WI38 (cell line): ENCODE measurements around the gene FBXO47.

Source experiments
- H3K4me3 ChIP-seq: 2 replicates; pipeline ENCODE4 v1.5.1; 2011; ENCODE audit warnings: low read depth, mild to moderate bottlenecking, control low read depth, low read length
- TF ChIP-seq, protein P1 (sequence below): IDR thresholded peaks from 2 replicates; pipeline ENCODE4 v1.5.1; 2012; ENCODE audit warnings: low read depth, mild to moderate bottlenecking, control low read depth, low read length

Gene FBXO47

DNA sequence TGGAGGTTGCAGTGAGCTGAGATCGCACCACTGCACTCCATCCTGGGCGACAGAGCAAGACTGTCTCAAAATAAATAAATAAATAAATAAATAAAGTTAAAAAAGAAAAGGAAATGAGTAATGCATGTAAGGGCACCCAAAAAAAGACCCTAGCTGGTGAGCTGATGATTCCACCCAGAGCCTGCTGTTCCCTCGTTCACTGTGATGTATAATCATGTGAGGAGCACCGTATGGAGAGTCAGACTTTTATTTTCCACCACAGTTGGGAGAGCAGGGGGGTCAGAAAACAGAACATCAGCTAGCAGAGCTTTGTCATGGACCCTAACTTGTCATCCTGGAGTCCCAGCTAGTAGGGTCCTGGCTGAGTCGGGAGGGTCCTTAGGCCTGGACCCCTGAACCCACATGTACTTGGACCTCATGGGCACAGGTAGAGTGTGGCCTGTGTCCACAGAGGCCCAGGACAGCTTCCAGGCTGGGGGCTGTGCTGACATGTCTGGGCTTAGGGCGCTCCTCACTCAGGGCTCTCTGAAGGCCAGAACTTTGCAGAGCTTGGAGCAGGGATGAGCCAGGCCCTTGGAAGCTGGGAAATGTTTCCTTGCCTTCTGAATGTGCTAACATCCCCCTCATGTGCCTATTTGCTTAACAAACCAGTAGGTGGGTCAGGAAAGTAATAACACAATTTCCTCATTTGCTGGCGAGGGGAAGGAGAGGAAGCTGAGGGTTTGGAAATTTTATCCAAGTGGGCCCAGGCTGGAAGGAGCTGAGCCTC is 60.6 kb downstream of the FBXO47 start:
- no peak overlapping the region for H3K4me3 ChIP-seq
- TF ChIP-seq, protein P1, sequence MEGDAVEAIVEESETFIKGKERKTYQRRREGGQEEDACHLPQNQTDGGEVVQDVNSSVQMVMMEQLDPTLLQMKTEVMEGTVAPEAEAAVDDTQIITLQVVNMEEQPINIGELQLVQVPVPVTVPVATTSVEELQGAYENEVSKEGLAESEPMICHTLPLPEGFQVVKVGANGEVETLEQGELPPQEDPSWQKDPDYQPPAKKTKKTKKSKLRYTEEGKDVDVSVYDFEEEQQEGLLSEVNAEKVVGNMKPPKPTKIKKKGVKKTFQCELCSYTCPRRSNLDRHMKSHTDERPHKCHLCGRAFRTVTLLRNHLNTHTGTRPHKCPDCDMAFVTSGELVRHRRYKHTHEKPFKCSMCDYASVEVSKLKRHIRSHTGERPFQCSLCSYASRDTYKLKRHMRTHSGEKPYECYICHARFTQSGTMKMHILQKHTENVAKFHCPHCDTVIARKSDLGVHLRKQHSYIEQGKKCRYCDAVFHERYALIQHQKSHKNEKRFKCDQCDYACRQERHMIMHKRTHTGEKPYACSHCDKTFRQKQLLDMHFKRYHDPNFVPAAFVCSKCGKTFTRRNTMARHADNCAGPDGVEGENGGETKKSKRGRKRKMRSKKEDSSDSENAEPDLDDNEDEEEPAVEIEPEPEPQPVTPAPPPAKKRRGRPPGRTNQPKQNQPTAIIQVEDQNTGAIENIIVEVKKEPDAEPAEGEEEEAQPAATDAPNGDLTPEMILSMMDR = no peak

DNA sequence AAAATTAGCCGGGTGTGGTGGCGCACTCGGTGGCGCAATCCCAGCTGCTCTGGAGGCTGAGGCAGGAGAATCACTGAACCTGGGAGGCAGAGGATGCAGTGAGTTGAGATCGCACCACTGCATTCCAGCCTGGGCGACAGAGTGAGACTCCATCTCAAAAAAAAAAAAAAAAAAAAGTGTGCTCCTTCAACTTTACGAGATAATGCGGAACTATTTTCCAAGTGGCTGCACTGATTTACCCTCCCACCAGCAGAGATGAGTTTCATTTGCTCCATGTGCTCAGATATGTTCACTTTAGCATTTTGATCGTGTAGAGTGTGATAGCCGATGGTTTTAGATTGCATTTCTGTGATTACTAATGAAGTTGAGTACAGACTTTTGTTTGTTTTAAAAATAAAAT is 61.8 kb downstream of the FBXO47 start:
- no peak overlapping the region for H3K4me3 ChIP-seq
- TF ChIP-seq, protein P1 = no peak

DNA sequence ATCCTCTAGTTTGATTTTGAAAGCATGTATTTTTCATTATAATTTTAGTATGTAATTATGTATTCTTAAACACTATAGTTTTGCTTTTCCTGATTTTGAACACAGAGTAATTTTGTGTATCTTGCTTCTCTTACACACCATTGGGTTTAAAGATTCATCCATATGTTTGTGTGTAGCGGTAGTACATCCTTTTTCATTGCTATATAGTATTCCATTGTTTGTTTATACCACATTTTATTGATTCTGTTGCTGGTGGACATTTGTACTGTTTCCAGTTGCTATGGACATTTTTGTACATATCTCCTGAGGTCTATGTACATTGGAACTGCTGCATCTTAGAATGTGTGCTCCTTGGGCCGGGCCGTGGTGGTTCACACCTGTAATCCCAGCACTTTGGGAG is 62.3 kb downstream of the FBXO47 start:
- no peak overlapping the region for H3K4me3 ChIP-seq
- TF ChIP-seq, protein P1 = no peak

DNA sequence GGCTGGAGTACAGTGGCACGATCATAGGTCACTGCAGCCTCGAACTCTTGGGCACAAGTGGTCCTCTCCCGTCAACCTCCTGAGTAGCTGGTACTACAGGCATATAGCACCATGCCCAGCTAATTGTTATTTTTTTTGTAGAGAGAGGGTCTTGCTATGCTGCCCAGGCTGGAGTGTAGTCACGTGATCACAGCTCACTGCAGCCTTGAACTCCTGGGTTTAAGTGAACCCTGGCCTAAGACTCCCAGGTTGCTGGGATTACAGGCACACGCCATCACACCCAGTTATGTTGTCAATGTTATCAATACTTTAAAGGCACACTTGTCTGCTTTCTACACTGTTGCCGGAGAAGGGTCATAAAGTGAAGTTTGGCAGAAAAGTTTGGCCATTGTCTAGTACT is 63.8 kb downstream of the FBXO47 start:
- H3K4me3 ChIP-seq = no peak overlapping the region
- TF ChIP-seq, protein P1 = no peak

DNA sequence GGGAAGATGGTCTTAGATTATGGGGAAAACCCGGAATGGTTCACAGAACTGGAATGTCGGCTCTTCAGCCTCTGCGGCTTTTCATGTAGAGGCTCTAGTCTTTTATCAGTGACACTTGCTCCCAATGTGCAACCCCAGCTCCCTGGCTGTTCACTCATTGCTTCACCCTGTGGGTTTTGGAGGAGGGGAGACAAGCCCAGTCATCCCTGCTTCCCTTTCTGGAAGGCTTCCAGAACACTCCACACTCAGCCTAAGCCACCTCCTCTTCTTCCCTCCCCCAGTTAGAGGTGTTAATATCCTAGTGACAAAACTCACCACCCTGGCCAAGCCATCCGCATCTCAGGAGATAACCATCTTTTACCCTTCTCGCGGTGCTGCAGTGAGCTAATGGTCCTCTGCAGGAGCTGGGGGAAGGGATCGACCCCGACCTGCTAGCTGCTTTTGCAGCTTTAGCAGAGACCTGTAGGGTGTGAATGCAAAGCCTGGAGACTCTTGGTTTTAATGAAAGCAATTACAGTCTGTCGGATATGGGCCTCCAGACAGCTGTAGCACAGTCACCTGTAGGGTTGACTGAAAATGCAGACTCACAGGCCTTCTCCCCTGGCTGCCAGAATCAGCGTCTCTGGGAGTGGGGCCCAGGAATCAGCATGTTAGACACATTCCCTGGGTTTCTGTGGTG is 66.1 kb downstream of the FBXO47 start:
- TF ChIP-seq, protein P1 = no peak
- no peak overlapping the region for H3K4me3 ChIP-seq

DNA sequence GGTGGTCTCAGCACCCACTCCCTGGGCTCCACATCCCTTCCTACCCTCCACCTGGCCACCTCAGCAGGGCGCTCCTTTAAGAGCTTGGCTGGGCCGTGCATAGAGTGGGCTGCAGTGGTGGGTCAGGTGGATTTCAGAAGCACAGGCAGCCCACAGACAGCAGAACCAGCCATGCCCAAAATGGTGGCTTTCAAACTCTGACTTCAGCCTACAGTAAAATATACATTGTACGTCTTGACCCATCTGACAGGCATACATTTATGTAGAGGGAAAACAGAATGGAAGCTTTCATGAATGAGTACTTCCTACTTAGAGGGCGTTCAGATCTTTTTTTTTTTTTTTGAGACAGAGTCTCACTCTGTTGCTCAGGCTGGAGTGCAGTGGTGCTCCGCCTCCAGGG is 67.8 kb downstream of the FBXO47 start:
- no peak overlapping the region for H3K4me3 ChIP-seq
- TF ChIP-seq, protein P1 = no peak

DNA sequence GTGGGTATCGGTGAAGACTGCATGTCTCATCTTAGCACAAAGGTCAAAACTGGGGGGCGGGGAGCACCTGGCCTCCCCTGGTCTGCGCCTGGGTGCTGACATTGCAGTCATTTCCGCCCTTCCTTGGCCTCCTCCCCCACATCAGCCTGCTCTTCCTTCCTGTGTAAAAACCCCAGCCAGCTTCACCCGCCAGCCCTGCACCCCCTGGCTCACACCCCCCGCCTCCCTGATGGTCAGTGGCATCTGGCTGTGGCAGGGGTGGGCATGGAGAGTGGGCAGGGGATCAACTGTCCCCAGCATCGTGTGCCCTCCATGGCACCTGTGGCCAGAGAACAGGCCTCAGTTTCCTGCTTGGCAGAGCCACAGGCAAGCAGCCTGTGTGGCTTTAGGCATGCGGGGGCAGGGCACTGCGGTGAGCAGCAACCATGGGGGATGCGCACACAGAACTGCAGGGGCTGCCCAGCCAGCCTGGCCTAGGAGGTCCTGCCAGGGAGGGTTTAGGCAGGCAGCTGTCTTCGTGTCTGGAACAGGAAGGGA is 68.3 kb downstream of the FBXO47 start:
- no peak overlapping the region for H3K4me3 ChIP-seq

More for the DNA sequence above, 68.3 kb downstream of the FBXO47 start:
- TF ChIP-seq, protein P1 = no peak
